Esophagus muscularis mucosa (tissue), 3 donors: ENCODE data around the gene TNFAIP8L1.

Experiments
- CTCF ChIP-seq, 3 experiments: fragments of 200-600 bp in 2 of 3; fragments of 450-650 bp in 1 of 3; sonication (generic) in 2 of 3; IDR thresholded peaks; one replicate each; pipeline ENCODE4 v1.5.1; 2017 to 2019; ENCODE audit warnings: antibody characterized with exemption in 3 of 3, mild to moderate bottlenecking in 2 of 3, moderate library complexity in 1 of 3
- POLR2A ChIP-seq: fragments of 450-650 bp; IDR thresholded peaks from one replicate; pipeline ENCODE4 v1.6.1; 2017; ENCODE audit warnings: antibody characterized with exemption, moderate library complexity, mild to moderate bottlenecking, low read depth
- POLR2AphosphoS5 ChIP-seq, 2 donors: sonication (generic); formaldehyde crosslinking; IDR thresholded peaks; one replicate each; pipeline ENCODE4 v1.6.1; 2017; ENCODE audit warnings: antibody characterized with exemption in 2 of 2

GRCh38 chr19:4635754-4636116 is 3.6 kb upstream of the TNFAIP8L1 start:
- TF ChIP-seq POLR2AphosphoS5 (IDR thresholded peaks at IDR 0.05) (no peak), CTCF (IDR thresholded peaks at IDR 0.05) (no peak), POLR2A (no peak)
